GM13977 (cell line): ENCODE results near the gene TAF3.

Experiments
- DNase-seq: peaks from one replicate; pipeline ENCODE4 v3.0.0; 2012; ENCODE audit warnings: low spot score
- CTCF ChIP-seq: IDR thresholded peaks from 2 replicates; pipeline ENCODE4 v1.5.1; 2012; ENCODE audit warnings: mild to moderate bottlenecking, control low read depth; ENCODE audit not compliant: insufficient read depth; ENCODE audit errors: extremely low read depth, missing control alignments
- in situ Hi-C: fragments of 300-500 bp; cut with MboI; formaldehyde crosslinking; loops from one replicate; pipeline ENCODE4 v1.12.0; 2022; ENCODE audit warnings: low sequenced_read_pairs, low pct_unique_long_range_greater_than_20kb, mixed read lengths, inconsistent platforms; ENCODE audit not compliant: unreplicated experiment

TAF3 gene

GRCh38 chr10:7787150-7787856, 31.0 kb upstream of the TAF3 start:
- no peak for DNase-seq
- in situ Hi-C loops: no loop called here
- no peak for TF ChIP-seq CTCF

GRCh38 chr10:7787857-7788638, 30.3 kb upstream of the TAF3 start, which contains the start of the genes ATP5F1C and KIN:
Gene ATP5F1C, plus strand, starts transcription at chr10:7788177. Its CDS starts 31 bp downstream, at chr10:7788208.
Gene KIN, minus strand, starts transcription at chr10:7787993. Its CDS starts 60 bp downstream, at chr10:7787933.
- no peak for TF ChIP-seq CTCF
- peak; percentile 98 for DNase-seq
- in situ Hi-C loops: no loop called here

GRCh38 chr10:7788639-7789286, 29.5 kb upstream of the TAF3 start:
- peak; percentile 37 for DNase-seq

DNA sequence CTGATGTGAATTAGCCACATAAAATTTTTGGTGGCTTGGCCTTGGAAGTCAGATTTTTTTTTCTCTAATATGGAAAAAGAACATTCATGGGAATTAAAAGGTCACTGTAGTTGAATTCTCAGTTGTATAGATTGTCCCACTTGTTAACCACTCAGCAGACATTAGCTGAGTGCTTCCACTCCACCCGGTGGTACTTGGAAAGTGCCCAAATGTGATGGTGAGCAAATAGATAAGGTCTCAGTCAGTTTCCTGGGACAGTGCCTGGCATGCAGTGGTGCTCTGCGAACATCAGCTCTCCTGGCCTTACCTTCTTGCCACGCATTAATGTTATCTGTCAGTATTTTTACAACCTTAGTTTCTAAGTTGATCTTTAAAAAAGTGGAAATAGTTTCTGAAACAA, 28.9 kb upstream of the TAF3 start:
- no peak for DNase-seq
- TF ChIP-seq CTCF: no peak
- in situ Hi-C loops: no loop called here

More at GRCh38 chr10:7788639-7789286, 29.5 kb upstream of the TAF3 start:
- in situ Hi-C loops: no loop called here
- no peak for TF ChIP-seq CTCF

- no peak for TF ChIP-seq CTCF
- in situ Hi-C loops: no loop called here
- DNase-seq: no peak
Observed at GRCh38 chr10:7792541-7792940, 25.8 kb upstream of the TAF3 start.

DNA sequence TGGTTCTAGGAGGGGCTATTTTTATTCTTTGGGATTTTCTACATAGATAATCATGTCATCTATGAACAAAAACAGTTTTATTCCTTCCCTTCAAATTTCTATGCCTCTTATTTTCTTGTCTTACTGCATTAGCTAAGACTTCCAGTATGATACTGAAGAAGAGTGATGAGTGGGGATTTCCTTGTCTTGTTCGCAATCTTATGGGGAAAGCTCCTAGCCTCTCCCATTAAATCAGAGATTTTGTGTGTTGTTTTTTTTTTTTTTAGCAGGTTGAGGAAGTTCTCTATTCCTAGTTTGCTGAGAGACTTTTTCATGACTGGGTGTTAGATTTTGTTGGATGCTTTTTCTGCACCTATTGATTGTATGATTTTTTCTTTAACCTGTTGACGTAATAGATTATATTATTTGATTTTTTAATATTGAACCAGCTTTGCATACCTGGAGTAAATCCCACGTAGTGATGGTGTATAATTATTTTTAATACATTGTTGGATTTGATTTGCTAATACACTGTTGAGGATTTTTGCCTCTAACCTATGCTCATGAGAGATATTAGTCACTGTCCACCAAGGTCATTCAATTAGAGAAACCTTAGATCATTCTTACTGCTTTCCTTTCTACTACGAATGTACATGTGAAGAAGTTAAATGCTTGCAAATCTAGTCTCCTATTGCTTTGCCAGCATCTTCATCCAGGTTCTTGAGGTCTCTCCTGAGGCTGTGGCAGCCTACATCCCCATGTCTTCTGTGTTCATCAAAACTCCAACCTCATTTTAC, 23.9 kb upstream of the TAF3 start:
- DNase-seq: no peak
- TF ChIP-seq CTCF: no peak
- in situ Hi-C loops: no loop called here
